ENCODE data around the gene PAF1. TPM values are rescaled to one million over a fixed set of nuclear protein-coding genes. Genes with fewer than 3 reads are reported as not detected.

The PAF1 gene
- total RNA-seq, 2 experiments from 2014 or later, result 31.9 to 34.9 TPM

DNA sequence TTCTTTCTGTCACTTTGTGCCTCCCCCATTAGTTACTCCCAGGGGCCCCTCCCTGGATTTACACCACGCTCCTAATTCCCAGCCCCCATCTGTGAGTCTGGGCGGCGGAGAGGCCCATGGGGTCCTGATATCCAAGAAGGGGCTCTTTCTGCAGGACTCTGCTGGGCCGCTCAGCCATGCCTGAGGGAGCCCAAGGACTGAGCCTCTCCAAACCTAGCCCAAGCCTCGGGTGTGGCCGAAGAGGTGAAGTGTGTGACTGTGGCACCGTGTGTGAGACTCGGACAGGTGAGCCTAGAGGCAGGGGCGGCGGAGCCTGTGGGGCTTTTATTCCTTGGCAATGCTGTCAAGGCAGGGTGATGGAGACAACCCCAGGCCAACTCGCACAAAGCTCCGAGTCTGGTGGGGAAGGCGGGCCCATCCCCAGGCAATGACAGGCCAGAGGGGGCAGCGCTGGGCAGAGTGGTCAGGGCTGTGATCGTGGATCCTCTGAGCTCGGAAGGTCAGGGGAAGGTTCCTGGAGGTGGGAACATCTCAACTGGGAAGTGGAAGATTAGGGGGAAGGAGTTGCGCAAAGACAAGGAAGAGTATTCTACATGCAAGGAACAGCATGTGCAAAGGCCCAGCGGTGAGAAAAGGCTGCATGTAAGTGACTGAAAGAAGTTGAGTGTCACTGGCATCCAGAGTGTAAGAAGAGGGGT, 23.2 kb upstream of the PAF1 start:
- H3K27ac Mint-ChIP-seq, result peak overlapping the region; percentile 70
- H3K9me3 Mint-ChIP-seq, result no peaks in the 10 kb centered on the region
- CTCF ChIA-PET, result interaction anchor here (0.9 to 2.1 kb wide), 3 partner anchors 14 to 67 kb away, joined by 3 to 6 read pairs (median 4); partner anchors contain the start of genes MED29 and PAF1
- peaks cover 30% of the 10 kb centered on the region for H3K4me1 Mint-ChIP-seq (ENCODE audit: low read depth)
- intact Hi-C loops (cut with micrococcal nuclease), result no loop called here
- peak; percentile 35 for DNase-seq
- H3K4me3 Mint-ChIP-seq, result peak overlapping the region; percentile 85
- H3K27me3 Mint-ChIP-seq (ENCODE audit: low read depth), result peaks cover 2% of the 10 kb centered on the region
- H3K36me3 Mint-ChIP-seq (ENCODE audit: low read depth), result peaks cover 4% of the 10 kb centered on the region

DNA sequence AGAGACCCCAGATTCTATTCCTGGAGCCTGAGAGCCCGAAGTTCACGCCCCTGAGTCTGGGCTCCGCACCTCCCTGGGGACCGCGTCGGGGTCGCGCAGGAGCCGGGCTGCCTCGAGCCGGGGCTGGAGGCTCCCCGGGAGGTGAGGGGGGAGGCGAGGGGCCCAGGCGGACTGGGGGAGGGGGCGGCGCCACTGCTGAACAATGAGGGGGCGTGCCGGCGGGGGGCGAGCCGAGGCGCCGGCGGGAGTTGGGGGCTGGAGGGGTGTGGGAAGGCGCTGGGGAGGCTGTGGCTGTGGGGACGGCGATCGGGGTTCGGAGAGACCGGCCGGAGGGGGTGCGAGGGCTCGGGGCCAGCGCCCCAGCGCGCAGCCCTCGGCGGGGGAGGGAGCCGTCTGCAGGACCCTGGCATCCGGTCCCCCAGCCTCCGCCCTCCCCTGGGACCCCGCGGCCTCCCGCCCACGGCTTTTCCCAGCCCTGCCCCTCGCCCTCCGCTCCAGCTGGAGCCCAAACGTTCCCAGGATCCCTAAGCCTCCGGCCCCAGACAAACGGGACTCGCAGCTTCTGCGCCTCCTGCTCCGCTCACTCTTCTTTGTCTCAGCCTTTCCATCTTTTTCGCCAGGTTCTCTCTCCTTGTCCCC, 22.5 kb upstream of the PAF1 start:
- H3K9me3 Mint-ChIP-seq, result no peaks in the 10 kb centered on the region
- intact Hi-C loops (cut with micrococcal nuclease), result no loop called here
- peak overlapping the region; percentile 85 for H3K27ac Mint-ChIP-seq

GRCh38 chr19:39412867-39413271, 22.0 kb upstream of the PAF1 start:
- CTCF ChIA-PET, result interaction anchor here (1.8 to 2.1 kb wide), 2 partner anchors 15 to 23 kb away, joined by 7 to 97 read pairs; partner anchors contain the start of gene RPS16
- DNase-seq, result no peak

More for the DNA sequence above, 22.5 kb upstream of the PAF1 start:
- Mint-ChIP-seq H3K4me1 (ENCODE audit: low read depth) (peaks cover 34% of the 10 kb centered on the region), H3K36me3 (ENCODE audit: low read depth) (peaks cover 10% of the 10 kb centered on the region), H3K4me3 (peak overlapping the region; percentile 85), H3K27me3 (ENCODE audit: low read depth) (peaks cover 2% of the 10 kb centered on the region)
- peak; percentile 29 for DNase-seq
- CTCF ChIA-PET, result interaction anchor here (0.9 kb wide), 1 partner anchor 22 kb away, joined by 3 read pairs; the partner anchor contains the start of genes MED29 and PAF1

DNA sequence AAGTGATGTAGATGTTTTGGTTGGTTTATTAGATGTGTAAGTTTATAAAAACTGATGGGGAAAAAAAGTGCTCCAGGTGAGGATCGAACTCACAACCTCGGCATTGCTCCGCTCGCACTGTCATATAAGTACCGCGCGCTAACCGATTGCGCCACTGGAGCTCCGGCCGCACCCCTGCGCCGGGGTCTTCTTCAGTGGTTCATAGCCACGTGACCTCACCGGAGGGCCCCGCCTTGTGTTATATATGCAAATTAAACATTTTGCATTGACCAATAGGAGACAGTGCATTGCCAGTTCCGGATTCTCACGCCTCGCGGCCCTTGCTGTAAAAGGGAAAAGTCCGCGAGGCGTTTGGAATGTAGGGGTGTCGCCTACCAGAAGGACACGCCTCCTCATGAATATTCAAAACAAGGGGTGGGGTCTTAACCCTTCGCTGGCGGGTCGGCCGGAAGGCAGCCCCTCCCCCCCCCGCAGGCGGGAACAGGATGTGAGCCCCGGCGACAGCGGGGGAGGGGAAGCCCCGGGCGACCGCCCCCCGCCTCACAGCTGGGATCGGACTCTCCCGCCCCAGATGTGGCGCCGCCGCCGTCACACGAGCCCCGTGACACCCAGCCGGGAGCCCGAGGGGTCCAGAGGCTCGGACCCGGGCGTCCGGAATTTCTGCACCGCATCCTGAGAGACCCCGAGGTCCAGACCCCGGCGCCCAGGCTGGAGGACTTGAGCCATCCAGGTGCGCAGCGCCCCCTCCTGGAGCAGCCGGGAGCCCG, 21.4 kb upstream of the PAF1 start, which contains the start of gene PLEKHG2:
TSS of gene PLEKHG2 (plus strand) at position 570 of the 767 bp plus-strand sequence. CDS start 1,418 bp downstream, outside the sequence.
- Mint-ChIP-seq H3K4me3 (peak within 1 kb of the TSS; percentile 85), H3K36me3 (ENCODE audit: low read depth) (peaks cover 21% of the 10 kb centered on the region), H3K9me3 (no peaks in the 10 kb centered on the region), H3K4me1 (ENCODE audit: low read depth) (peaks cover 34% of the 10 kb centered on the region), H3K27ac (peak within 1 kb of the TSS; percentile 85), H3K27me3 (ENCODE audit: low read depth) (peaks cover 2% of the 10 kb centered on the region)
- DNase-seq, result peak; percentile 98
- CTCF ChIA-PET, result interaction anchor here (0.9 to 2.1 kb wide), 8 partner anchors 11 to 77 kb away, joined by 5 to 97 read pairs (median 9); partner anchors contain the start of genes GMFG, MED29, PAF1 and RPS16
- intact Hi-C loops (cut with micrococcal nuclease), result loop anchor here (1.0 kb wide), 11 partner anchors 10 to 290 kb away; partner anchors contain the start of genes EID2, MED29, PAF1 and SAMD4B

More at GRCh38 chr19:39412867-39413271, 22.0 kb upstream of the PAF1 start:
- Mint-ChIP-seq H3K27ac (peak overlapping the region; percentile 85), H3K36me3 (ENCODE audit: low read depth) (peaks cover 15% of the 10 kb centered on the region), H3K9me3 (no peaks in the 10 kb centered on the region), H3K4me3 (peak overlapping the region; percentile 82), H3K4me1 (ENCODE audit: low read depth) (peaks cover 34% of the 10 kb centered on the region), H3K27me3 (ENCODE audit: low read depth) (peaks cover 2% of the 10 kb centered on the region)
- intact Hi-C loops (cut with micrococcal nuclease), result loop anchor here (1.0 kb wide), 11 partner anchors 11 to 291 kb away; partner anchors contain the start of genes EID2, MED29, PAF1 and SAMD4B

- Mint-ChIP-seq H3K4me1 (ENCODE audit: low read depth) (peaks cover 34% of the 10 kb centered on the region), H3K36me3 (ENCODE audit: low read depth) (peaks cover 26% of the 10 kb centered on the region), H3K27ac (peak overlapping the region; percentile 85), H3K27me3 (ENCODE audit: low read depth) (peaks cover 2% of the 10 kb centered on the region), H3K9me3 (no peaks in the 10 kb centered on the region), H3K4me3 (peak overlapping the region; percentile 82)
- CTCF ChIA-PET, result interaction anchor here (0.6 to 2.1 kb wide), 14 partner anchors 10 to 174 kb away, joined by 3 to 97 read pairs (median 5); partner anchors contain the start of genes GMFG, MED29, PAF1 and RPS16
- peak; percentile 96 for DNase-seq
- intact Hi-C loops (cut with micrococcal nuclease), result loop anchor here (1.0 kb wide), 11 partner anchors 9 to 289 kb away; partner anchors contain the start of genes EID2, MED29, PAF1 and SAMD4B
Measured at GRCh38 chr19:39411832-39412099, 20.9 kb upstream of the PAF1 start.

DNA sequence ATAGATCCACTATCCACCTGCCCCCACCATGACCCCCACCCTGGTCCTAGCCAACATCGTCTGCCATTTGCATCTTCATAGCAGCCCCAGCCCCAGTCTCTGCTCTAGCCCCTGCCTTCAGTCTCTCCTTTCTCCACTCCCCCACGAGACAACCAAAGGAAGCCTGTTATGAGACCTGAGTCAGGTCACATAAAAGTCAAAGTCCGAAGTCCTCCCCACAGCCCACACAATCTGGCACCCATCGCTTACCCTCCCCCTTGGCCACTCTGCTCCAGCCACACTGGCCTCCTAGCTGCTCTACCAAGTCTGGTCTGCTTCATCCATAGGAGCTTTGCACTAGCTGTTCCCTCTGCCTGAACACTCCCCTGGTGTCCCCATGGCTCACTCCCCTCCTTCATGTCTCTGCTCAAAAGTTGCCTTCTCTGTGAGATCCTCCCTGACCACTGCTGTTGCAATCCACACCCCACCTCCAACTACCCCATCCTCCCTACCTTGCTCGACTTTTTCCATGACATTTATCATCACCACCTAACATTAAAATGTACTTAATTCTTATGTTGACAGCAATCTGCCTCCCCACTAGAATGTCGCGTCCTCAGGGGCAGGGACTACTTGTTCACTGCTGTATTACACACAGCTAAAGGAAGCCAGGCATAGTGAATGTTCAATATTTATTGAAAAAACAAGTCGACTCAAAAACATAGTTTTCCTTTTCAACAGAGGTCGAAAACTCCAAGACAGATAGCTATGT, 20.4 kb upstream of the PAF1 start:
- Mint-ChIP-seq H3K4me1 (ENCODE audit: low read depth) (peaks cover 35% of the 10 kb centered on the region), H3K36me3 (ENCODE audit: low read depth) (peaks cover 28% of the 10 kb centered on the region), H3K9me3 (no peaks in the 10 kb centered on the region), H3K27ac (peak overlapping the region; percentile 85), H3K4me3 (peak overlapping the region; percentile 82), H3K27me3 (ENCODE audit: low read depth) (peaks cover 2% of the 10 kb centered on the region)
- CTCF ChIA-PET, result interaction anchor here (0.6 to 2.1 kb wide), 14 partner anchors 10 to 173 kb away, joined by 3 to 97 read pairs (median 5); partner anchors contain the start of genes GMFG, MED29, PAF1 and RPS16
- intact Hi-C loops (cut with micrococcal nuclease), result no loop called here
- peak; percentile 34 for DNase-seq

DNA sequence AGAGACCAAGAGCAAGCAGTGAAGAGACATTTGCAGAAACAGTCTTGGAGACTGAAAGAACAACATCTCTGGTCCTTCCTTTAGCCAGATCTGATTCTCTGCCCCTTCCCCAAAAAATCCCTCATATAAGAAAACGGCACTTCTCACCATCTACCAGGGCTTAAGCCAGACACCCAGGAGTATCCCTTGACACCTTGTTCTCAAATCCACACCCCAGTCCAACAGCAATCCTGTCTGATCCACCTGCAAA, 19.9 kb upstream of the PAF1 start:
- peaks cover 2% of the 10 kb centered on the region for H3K27me3 Mint-ChIP-seq (ENCODE audit: low read depth)
- peaks cover 29% of the 10 kb centered on the region for H3K36me3 Mint-ChIP-seq (ENCODE audit: low read depth)
- CTCF ChIA-PET, result interaction anchor here (0.9 to 2.1 kb wide), 6 partner anchors 9 to 173 kb away, joined by 3 to 97 read pairs (median 9); partner anchors contain the start of genes MED29 and PAF1
- H3K9me3 Mint-ChIP-seq, result no peaks in the 10 kb centered on the region
- intact Hi-C loops (cut with micrococcal nuclease), result no loop called here
- peak overlapping the region; percentile 82 for H3K4me3 Mint-ChIP-seq
- H3K4me1 Mint-ChIP-seq (ENCODE audit: low read depth), result peaks cover 39% of the 10 kb centered on the region
- DNase-seq, result no peak
- peak overlapping the region; percentile 85 for H3K27ac Mint-ChIP-seq

GRCh38 chr19:39410017-39410830, 19.3 kb upstream of the PAF1 start:
- DNase-seq, result peak; percentile 73
- CTCF ChIA-PET, result interaction anchor here (3.7 kb wide), 1 partner anchor 13 kb away, joined by 26 read pairs; no protein-coding TSS in a partner anchor
- H3K9me3 Mint-ChIP-seq, result no peaks in the 10 kb centered on the region
- peaks cover 29% of the 10 kb centered on the region for H3K36me3 Mint-ChIP-seq (ENCODE audit: low read depth)
- peaks cover 44% of the 10 kb centered on the region for H3K4me1 Mint-ChIP-seq (ENCODE audit: low read depth)
- intact Hi-C loops (cut with micrococcal nuclease), result no loop called here
- peak overlapping the region; percentile 85 for H3K27ac Mint-ChIP-seq
- H3K27me3 Mint-ChIP-seq (ENCODE audit: low read depth), result peaks cover 2% of the 10 kb centered on the region
- H3K4me3 Mint-ChIP-seq, result peak overlapping the region; percentile 82

DNA sequence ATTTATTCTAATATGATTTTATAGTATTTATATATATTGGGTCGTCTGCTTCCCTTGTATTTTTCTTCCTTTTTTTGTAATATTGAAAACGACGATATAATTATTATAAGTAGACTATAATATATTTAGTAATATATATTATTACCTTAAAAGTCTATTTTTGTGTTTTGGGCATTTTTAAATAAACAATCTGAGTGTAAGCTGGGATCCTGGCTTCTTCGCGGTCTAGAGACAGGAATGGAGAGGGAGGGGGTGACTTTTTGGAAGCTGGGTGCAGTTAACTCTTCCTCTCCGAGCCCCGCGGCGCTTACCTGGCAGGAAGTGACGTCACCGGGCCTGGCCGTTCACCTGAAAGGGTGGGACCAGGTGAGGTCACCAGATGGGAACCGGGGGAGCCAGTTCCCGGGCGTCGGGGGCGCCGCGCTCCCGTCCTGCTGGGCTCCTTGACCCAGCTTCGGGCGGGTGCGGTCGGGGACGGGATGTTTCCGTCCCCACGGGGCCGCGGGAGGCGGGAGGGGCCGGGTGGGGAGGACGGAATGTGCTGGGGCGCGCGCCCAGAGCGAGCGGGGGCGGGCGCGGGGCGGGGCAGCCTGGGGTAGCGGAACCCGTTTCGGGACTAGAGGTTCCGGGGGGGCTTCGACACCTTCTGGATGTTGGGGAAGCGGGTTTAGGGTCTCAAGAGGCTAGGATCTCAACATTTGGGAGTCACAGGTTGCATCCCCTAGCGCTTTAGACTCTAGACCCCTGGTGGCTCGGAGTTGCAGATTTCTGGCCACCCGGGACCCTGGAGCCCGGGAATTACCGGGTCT, 18.5 kb upstream of the PAF1 start:
- H3K27me3 Mint-ChIP-seq (ENCODE audit: low read depth), result peaks cover 2% of the 10 kb centered on the region
- CTCF ChIA-PET, result interaction anchor here (1.4 to 3.7 kb wide), 2 partner anchors 12 to 26 kb away, joined by 3 to 26 read pairs; partner anchors contain the start of gene RPS16
- H3K4me3 Mint-ChIP-seq, result peak overlapping the region; percentile 97
- no peaks in the 10 kb centered on the region for H3K9me3 Mint-ChIP-seq
- peak; percentile 95 for DNase-seq
- H3K4me1 Mint-ChIP-seq (ENCODE audit: low read depth), result peaks cover 50% of the 10 kb centered on the region
- H3K27ac Mint-ChIP-seq, result peak overlapping the region; percentile 98
- peaks cover 29% of the 10 kb centered on the region for H3K36me3 Mint-ChIP-seq (ENCODE audit: low read depth)
- intact Hi-C loops (cut with micrococcal nuclease), result loop anchor here (10.0 kb wide), 1 partner anchor 1205 kb away; no protein-coding TSS in a partner anchor
